Activated naive CD8-positive, alpha-beta T cell treated with anti-CD3 and anti-CD28 coated beads, Interleukin-2, amount 10 ng/mL, durations not matched to agents 7 days and 5 days (primary cell): ENCODE data around the gene L3MBTL4. TPM values are rescaled to one million over a fixed set of nuclear protein-coding genes. Genes with fewer than 3 reads are reported as not detected.
"Not testable (repeated sequence)": the region's sequence is repeated elsewhere in the genome, so short reads cannot be mapped to it uniquely, and the experiment has no call there.

Experiments used
- ATAC-seq: fragments of 150-1000 bp; cut with Tn5 transposase; one replicate; pipeline ENCODE4 v1.10.0; 2021; ENCODE audit warnings: low read depth, moderate library complexity
- POLR2A ChIA-PET: fragments of 350-600 bp; sonication (Branson Sonifier 250); formaldehyde crosslinking; loops from one replicate; lab custom pipeline; 2021; ENCODE audit warnings: antibody characterized with exemption; lab: Charles Lee
- DNase-seq: peaks from one replicate; pipeline ENCODE4 v3.0.0; 2021
- H3K27ac Mint-ChIP-seq: one replicate; pipeline ENCODE4 v1.8.0; 2022; ENCODE audit warnings: mild to moderate bottlenecking, mixed read lengths
- H3K27me3 Mint-ChIP-seq: one replicate; pipeline ENCODE4 v1.8.0; 2022; ENCODE audit warnings: mild to moderate bottlenecking, moderate library complexity, mixed read lengths
- H3K36me3 Mint-ChIP-seq: one replicate; pipeline ENCODE4 v1.8.0; 2021; ENCODE audit warnings: mild to moderate bottlenecking, mixed read lengths
- H3K4me1 Mint-ChIP-seq: one replicate; pipeline ENCODE4 v1.8.0; 2021; ENCODE audit warnings: mixed read lengths
- H3K4me3 Mint-ChIP-seq: one replicate; pipeline ENCODE4 v1.8.0; 2022; ENCODE audit warnings: mild to moderate bottlenecking, moderate library complexity, mixed read lengths
- H3K9me3 Mint-ChIP-seq: one replicate; pipeline ENCODE4 v1.8.0; 2021; ENCODE audit warnings: mixed read lengths
- total RNA-seq, 2 experiments: library from RNA; stranded (reverse); gene quantifications; one replicate each; pipeline ENCODE4 v1.2.3, GENCODE V29; 2021

L3MBTL4 gene
- total RNA-seq, 2 experiments from 2014 or later = 0.08 to 0.09 TPM

DNA sequence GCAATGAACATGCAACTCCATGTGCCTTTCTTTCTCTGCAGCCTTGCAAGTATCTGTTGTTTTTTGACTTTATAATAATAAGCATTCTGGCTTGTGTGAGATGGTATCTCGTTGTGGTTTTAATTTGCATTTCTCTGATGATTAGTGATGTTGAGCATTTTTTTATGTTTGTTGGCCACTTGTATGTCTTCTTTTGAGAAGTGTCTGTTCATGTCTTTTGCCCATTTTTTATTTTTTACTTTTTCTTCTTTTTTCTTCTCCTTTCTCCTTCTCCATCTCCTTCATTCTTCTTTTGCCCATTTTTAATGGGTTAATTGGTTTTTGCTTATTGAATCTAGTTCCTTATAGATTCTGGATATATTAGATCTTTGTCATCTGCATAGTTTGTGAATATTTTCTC is 155.4 kb downstream of the L3MBTL4 start:
- peaks cover 11% of the 10 kb centered on the region for H3K9me3 Mint-ChIP-seq
- ATAC-seq, H3K4me3 Mint-ChIP-seq, H3K36me3 Mint-ChIP-seq, POLR2A ChIA-PET, DNase-seq, H3K27me3 Mint-ChIP-seq, H3K27ac Mint-ChIP-seq, H3K4me1 Mint-ChIP-seq: not testable (repeated sequence)

DNA sequence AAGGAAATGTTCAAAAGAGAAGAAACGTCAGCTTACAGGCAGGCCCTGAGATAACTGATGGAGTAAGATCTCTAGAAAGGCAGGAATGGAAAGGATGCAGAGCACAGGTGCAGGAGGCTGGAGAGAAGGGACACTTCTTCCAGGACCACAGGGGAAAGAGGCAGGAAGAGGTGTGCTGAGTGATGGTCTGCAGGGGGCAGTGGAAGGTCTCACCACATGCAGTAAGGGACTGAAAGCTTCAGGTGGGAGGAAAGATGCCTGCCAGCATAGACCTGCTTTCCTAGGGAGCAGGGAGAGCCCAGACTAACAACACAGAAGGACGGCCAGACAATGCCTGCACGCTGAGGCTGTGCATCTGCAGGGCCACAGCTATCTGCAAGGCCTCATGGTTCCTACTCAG is 156.8 kb downstream of the L3MBTL4 start:
- no peak for DNase-seq

DNA sequence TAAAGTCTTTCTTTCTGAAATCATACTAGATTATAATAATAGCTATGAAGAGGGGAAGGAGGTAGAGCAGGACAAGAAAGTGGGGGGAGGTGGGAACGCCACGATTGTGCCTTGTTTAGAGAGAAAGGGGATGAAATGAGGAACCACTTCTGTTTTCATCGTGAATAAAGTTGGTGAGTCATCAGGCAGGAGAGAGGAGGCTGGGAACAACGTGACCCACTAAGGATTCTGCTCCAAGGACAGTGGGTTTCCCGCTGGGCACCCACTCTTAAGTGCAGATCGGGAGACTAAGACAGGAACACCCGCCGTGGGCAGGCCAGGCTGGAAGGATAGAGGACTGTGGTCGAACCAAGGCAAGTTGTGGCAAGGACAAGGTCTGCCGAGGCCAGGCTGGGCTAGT is 158.2 kb downstream of the L3MBTL4 start:
- Mint-ChIP-seq H3K9me3 (peaks cover 8% of the 10 kb centered on the region), H3K36me3 (no peaks in the 10 kb centered on the region), H3K27me3 (no peaks in the 10 kb centered on the region), H3K27ac (no peak overlapping the region), H3K4me3 (no peak overlapping the region), H3K4me1 (no peaks in the 10 kb centered on the region)
- ATAC-seq (no peak), DNase-seq (no peak)
- POLR2A ChIA-PET = no interaction called here

More for the DNA sequence above, 156.8 kb downstream of the L3MBTL4 start:
- Mint-ChIP-seq H3K36me3 (no peaks in the 10 kb centered on the region), H3K4me1 (no peaks in the 10 kb centered on the region), H3K4me3 (no peak overlapping the region), H3K27me3 (no peaks in the 10 kb centered on the region), H3K27ac (no peak overlapping the region), H3K9me3 (peaks cover 10% of the 10 kb centered on the region)
- no peak for ATAC-seq
- POLR2A ChIA-PET = no interaction called here

DNA sequence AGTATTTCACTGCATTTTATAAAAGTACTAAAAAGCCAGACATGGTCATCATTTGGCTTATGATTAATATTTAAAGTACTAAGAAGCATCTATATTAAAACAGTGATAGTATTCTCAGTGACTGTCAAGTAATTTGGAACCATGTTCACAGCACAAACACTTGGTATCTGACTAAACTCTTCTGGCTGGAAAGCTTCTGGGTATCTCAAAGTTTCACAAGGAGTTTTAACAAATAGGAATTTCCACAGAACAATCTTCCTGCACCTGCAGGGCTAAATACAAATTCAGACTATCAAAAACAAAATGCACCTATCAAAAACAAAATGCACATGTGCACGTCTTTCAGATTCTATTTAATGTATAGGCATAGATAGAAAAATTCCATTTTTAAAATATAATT is 158.8 kb downstream of the L3MBTL4 start:
- H3K27ac Mint-ChIP-seq = no peak overlapping the region
- no peak overlapping the region for H3K4me3 Mint-ChIP-seq
- no peaks in the 10 kb centered on the region for H3K36me3 Mint-ChIP-seq
- H3K9me3 Mint-ChIP-seq = peaks cover 8% of the 10 kb centered on the region
- POLR2A ChIA-PET = no interaction called here
- H3K4me1 Mint-ChIP-seq = no peaks in the 10 kb centered on the region
- no peaks in the 10 kb centered on the region for H3K27me3 Mint-ChIP-seq
- ATAC-seq (no peak), DNase-seq (no peak)

DNA sequence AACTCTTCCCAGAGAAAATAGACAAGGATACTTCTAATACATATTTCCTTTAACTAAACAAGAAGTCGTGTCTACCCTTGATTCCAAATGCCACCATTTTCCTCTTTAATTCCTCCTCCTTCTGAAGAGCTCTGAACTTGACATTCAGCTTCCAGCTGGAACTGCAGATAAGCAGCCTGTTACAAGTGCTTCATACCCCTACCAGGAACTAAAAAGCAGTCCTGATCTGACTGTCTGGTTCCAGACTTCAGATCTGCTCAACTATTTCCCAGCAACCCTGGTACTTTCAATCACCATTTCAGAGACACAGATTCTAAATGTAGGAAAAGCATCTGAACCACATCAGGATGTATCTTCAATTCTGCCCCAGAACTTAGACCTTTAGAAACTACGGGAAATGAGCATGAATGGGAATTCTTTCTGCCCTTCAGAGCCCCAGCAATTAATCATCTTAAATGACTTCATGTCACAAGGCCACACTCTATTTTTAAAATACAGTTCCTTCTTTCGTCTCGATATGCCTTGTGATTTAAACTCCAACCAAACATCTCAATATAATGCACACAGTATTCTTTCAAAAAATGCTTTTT is 159.5 kb downstream of the L3MBTL4 start:
- Mint-ChIP-seq H3K27me3 (no peaks in the 10 kb centered on the region), H3K27ac (no peak overlapping the region), H3K9me3 (peaks cover 8% of the 10 kb centered on the region), H3K4me1 (no peaks in the 10 kb centered on the region), H3K4me3 (no peak overlapping the region), H3K36me3 (no peaks in the 10 kb centered on the region)
- POLR2A ChIA-PET = no interaction called here
- ATAC-seq (no peak), DNase-seq (no peak)

DNA sequence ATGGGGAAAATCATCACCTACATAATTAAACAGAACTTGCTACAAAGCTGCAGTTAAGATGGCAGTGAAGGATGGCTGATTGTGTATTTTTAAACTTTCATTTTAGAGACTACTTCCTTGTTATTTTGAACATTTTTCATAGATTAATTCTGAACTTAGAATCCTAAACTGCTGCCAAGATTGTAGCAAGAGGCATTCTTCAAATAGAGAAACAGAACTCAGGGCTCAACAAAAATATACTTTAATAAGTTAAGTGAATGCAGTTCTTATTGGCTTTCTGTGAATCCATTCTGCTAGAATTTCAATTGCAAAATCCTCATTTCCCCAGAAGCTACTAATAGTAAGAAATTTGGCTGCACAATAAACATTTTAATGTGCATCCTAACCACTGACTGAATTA is 160.3 kb downstream of the L3MBTL4 start:
- H3K36me3 Mint-ChIP-seq = no peaks in the 10 kb centered on the region
- H3K27me3 Mint-ChIP-seq = no peaks in the 10 kb centered on the region
- ATAC-seq (no peak), DNase-seq (no peak)
- H3K27ac Mint-ChIP-seq = no peak overlapping the region
- H3K9me3 Mint-ChIP-seq = peaks cover 6% of the 10 kb centered on the region
- no peaks in the 10 kb centered on the region for H3K4me1 Mint-ChIP-seq
- no peak overlapping the region for H3K4me3 Mint-ChIP-seq
- POLR2A ChIA-PET = no interaction called here

GRCh38 chr18:6251084-6251483 is 163.6 kb downstream of the L3MBTL4 start:
- H3K27ac Mint-ChIP-seq = no peak overlapping the region
- POLR2A ChIA-PET = no interaction called here
- no peak for ATAC-seq

GRCh38 chr18:6249788-6250187 is 164.9 kb downstream of the L3MBTL4 start:
- POLR2A ChIA-PET = no interaction called here
- no peak for ATAC-seq

More at GRCh38 chr18:6251084-6251483, 163.6 kb downstream of the L3MBTL4 start:
- no peaks in the 10 kb centered on the region for H3K4me1 Mint-ChIP-seq
- H3K4me3 Mint-ChIP-seq = no peak overlapping the region
- H3K27me3 Mint-ChIP-seq = no peaks in the 10 kb centered on the region
- no peak for DNase-seq
- H3K36me3 Mint-ChIP-seq = no peaks in the 10 kb centered on the region
- H3K9me3 Mint-ChIP-seq = peaks cover 3% of the 10 kb centered on the region

GRCh38 chr18:6249170-6249569 is 165.5 kb downstream of the L3MBTL4 start:
- no peaks in the 10 kb centered on the region for H3K36me3 Mint-ChIP-seq
- no peaks in the 10 kb centered on the region for H3K27me3 Mint-ChIP-seq
- ATAC-seq = no peak
- H3K27ac Mint-ChIP-seq = no peak overlapping the region
- peaks cover 3% of the 10 kb centered on the region for H3K9me3 Mint-ChIP-seq
- POLR2A ChIA-PET = no interaction called here
- no peak overlapping the region for H3K4me3 Mint-ChIP-seq
- no peaks in the 10 kb centered on the region for H3K4me1 Mint-ChIP-seq
- no peak for DNase-seq

More at GRCh38 chr18:6249788-6250187, 164.9 kb downstream of the L3MBTL4 start:
- Mint-ChIP-seq H3K9me3 (peaks cover 3% of the 10 kb centered on the region), H3K27me3 (no peaks in the 10 kb centered on the region), H3K36me3 (no peaks in the 10 kb centered on the region), H3K27ac (no peak overlapping the region), H3K4me3 (no peak overlapping the region), H3K4me1 (no peaks in the 10 kb centered on the region)
- DNase-seq = no peak

DNA sequence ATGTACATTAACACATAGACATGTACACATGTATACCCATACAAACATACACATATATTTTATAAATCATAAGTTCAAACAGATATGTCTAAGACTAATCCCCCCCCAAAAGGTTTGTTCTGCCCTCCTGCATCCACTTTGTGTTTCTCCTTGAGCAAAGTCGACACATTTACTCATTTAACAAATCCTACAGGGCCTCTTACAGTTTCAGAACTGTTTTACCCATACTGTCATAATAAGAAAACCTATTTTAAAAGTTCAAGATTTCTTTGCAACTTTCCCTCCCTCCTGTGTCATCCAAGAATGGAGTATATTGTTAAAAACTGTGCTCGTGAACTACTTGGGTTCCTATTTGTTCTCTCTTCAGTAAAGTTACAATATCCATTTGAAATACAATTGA is 166.7 kb downstream of the L3MBTL4 start:
- Mint-ChIP-seq H3K36me3 (no peaks in the 10 kb centered on the region), H3K9me3 (peaks cover 3% of the 10 kb centered on the region), H3K27me3 (no peaks in the 10 kb centered on the region), H3K4me3 (no peak overlapping the region), H3K27ac (no peak overlapping the region), H3K4me1 (no peaks in the 10 kb centered on the region)
- no peak for ATAC-seq
- DNase-seq = no peak
- POLR2A ChIA-PET = no interaction called here

DNA sequence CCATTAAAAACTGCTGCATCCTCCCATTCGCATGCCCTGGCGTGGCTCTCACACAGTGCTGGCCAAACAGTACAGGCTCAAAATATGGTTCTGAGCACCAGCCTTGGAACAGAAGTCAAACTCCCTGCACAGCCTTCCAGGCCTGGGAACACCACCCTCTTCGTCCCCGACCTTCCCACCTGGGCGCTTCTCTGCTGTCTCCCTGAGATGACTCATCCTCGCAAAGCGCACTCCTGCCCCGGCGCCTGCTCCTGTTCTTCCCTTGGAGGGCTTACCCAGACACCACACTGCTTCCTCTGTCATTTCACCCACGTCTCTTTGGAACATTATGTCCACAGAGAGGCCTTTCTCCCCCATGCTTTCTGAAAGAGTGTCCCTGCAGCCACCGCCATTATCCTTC is 172.7 kb downstream of the L3MBTL4 start:
- POLR2A ChIA-PET = no interaction called here
- DNase-seq = no peak
- no peak overlapping the region for H3K27ac Mint-ChIP-seq
- H3K4me3 Mint-ChIP-seq = no peak overlapping the region
- no peaks in the 10 kb centered on the region for H3K27me3 Mint-ChIP-seq
- no peaks in the 10 kb centered on the region for H3K9me3 Mint-ChIP-seq
- H3K4me1 Mint-ChIP-seq = no peaks in the 10 kb centered on the region
- H3K36me3 Mint-ChIP-seq = no peaks in the 10 kb centered on the region
- no peak for ATAC-seq

- DNase-seq (no peak), ATAC-seq (no peak)
- H3K27me3 Mint-ChIP-seq = no peaks in the 10 kb centered on the region
- H3K4me1 Mint-ChIP-seq = no peaks in the 10 kb centered on the region
- POLR2A ChIA-PET = no interaction called here
- no peak overlapping the region for H3K4me3 Mint-ChIP-seq
- no peak overlapping the region for H3K27ac Mint-ChIP-seq
- H3K36me3 Mint-ChIP-seq = no peaks in the 10 kb centered on the region
- H3K9me3 Mint-ChIP-seq = no peaks in the 10 kb centered on the region
Observed at GRCh38 chr18:6239716-6240115, 175.0 kb downstream of the L3MBTL4 start.

DNA sequence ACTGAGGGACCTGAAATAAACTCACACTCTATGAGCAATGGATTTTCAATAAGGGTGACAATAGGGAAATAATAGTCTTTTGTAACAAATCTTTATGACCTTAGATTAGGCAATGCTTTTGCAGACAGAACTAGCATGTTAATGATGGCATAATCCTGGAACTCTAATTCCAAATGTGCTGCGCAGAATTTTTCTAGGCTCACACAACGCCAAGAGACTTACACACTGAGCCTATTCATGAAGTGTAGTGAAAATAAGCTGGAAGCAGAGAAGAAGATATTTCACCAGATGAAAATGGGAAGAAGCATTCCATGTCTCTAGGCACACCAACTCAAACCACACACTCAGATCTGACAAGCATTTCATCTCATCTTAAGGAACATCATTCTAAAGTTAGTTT is 178.5 kb downstream of the L3MBTL4 start:
- POLR2A ChIA-PET = no interaction called here
- DNase-seq (no peak), ATAC-seq (no peak)
- Mint-ChIP-seq H3K9me3 (no peaks in the 10 kb centered on the region), H3K27me3 (no peaks in the 10 kb centered on the region), H3K36me3 (no peaks in the 10 kb centered on the region), H3K4me1 (no peaks in the 10 kb centered on the region), H3K4me3 (no peak overlapping the region), H3K27ac (no peak overlapping the region)

DNA sequence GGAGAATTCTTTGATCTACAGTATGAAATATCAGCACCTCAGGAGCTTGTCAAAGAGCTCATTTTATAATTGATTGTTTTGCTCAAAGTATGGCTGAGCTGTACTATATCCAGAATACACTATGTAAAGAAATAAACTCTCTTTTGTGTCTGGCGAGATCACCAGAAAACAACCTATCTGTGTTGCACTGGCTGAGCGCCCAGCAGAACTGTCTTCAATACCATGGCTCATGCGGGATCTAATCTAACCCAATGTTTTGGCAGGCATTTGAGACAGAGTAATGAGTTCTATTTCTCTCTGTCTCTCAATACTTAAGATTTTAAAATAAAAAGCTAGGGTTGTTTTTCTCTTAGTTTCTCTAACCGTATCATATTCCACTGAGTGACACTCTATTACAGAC is 192.4 kb downstream of the L3MBTL4 start:
- Mint-ChIP-seq H3K27ac (no peak overlapping the region), H3K36me3 (no peaks in the 10 kb centered on the region), H3K9me3 (peaks cover 4% of the 10 kb centered on the region), H3K4me3 (no peak overlapping the region), H3K27me3 (no peaks in the 10 kb centered on the region), H3K4me1 (no peaks in the 10 kb centered on the region)
- no peak for DNase-seq
- no peak for ATAC-seq
- POLR2A ChIA-PET = no interaction called here

DNA sequence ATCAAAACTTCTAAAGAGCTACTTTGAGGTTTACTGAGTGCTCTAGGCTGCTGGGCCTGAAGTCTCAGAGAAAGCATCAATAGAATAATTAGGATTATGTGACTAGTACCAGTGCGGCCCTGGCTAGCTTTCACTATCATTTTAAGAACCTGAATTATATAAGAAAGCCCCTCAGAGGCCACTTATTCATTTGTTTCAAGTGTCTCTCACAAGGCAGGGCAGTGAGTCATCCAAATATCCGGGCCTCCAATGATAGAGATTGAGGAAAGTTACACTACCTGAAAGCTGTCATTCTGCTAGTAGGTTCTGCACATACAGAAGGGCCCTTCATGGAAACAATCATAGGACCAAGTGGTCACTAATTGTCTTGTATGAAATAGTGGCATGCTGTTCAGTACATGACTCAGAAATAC is 193.1 kb downstream of the L3MBTL4 start:
- Mint-ChIP-seq H3K4me3 (no peak overlapping the region), H3K4me1 (no peaks in the 10 kb centered on the region), H3K36me3 (no peaks in the 10 kb centered on the region), H3K27me3 (no peaks in the 10 kb centered on the region), H3K27ac (no peak overlapping the region), H3K9me3 (peaks cover 2% of the 10 kb centered on the region)
- DNase-seq = no peak
- no peak for ATAC-seq
- POLR2A ChIA-PET = no interaction called here
